ENCODE measurements around the gene ZBTB7C. TPM values are rescaled to one million over a fixed set of nuclear protein-coding genes. Genes with fewer than 3 reads are reported as not detected.

Gene ZBTB7C
- polyA plus RNA-seq, 1 of the 3 experiments (the other 2 are of a cell fraction), result 0.05 TPM

GRCh38 chr18:48023334-48024008, 385.7 kb downstream of the ZBTB7C start (continued):
- TF ChIP-seq REST (IDR thresholded peaks at IDR 0.05; ENCODE audit: low read depth, low read length), result 0 out of 2 replicates have a peak, but pooled peaks have one; percentile 18
- peak; percentile 84; the same call in 1 of the 2 replicates for TF ChIP-seq MXI1 (IDR thresholded peaks at IDR 0.05; ENCODE audit: low read depth, low read length)

DNA sequence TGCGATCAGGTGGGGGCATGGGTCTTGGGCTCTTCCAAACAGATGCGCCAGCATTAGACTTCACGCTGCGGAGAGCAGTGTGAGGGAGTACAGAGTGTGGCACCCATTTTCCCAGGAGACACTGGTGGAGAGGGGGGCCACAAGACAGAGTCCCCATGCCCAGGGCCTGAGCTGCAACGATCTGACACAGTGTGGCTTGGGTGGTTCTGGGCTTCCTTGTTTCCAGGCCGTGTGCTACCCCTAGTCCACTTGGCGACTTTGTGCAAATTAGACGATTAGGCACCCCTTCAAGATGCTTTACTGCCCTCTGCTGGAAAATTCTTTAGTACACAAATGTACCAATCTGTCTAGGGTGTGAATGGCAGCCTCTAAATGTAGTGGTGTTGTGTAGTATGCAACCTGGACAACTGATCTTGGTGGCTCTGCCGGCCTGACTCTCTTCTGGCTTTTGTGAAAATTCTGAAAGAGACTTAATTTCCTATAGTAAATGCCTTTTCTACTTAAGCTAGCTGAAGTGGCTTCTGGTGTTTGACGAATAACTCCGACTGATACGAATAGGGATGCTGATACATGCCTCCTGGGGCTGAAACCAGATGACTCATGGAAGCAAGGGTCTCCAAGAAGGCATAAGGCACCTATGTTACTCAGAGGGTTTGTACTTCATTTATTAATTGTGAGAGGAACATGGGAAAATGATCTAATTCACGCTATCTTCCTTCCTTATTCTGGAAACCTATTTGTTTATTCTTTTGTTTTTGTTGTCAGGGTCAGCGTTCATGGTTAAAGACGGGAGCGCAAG, 386.5 kb downstream of the ZBTB7C start:
- POLR2A ChIA-PET, result no interaction called here
- Histone ChIP-seq H3K4me2 (peak overlapping the region; percentile 53), H2AFZ (ENCODE audit: low read depth) (no peak overlapping the region), H4K20me1 (ENCODE audit: insufficient read depth) (no peaks in the 10 kb centered on the region), H3K27me3 (ENCODE audit: insufficient read depth) (peaks cover 22% of the 10 kb centered on the region), H3K9me2 (no peaks in the 10 kb centered on the region), H3K4me3 (ENCODE audit: low read depth in 2 of 2, low read length in 1 of 2) (no peak overlapping the region), H3K4me1 (ENCODE audit: control insufficient read depth in 1 of 2, insufficient read depth in 2 of 2, low read depth in 1 of 2, low read length in 1 of 2) (peaks cover 5 to 33% of the 10 kb centered on the region in 2 experiments; a peak in 3 of 4 replicates), H3K79me2 (ENCODE audit: insufficient read depth) (no peaks in the 10 kb centered on the region), H3K9me3 (no peaks in the 10 kb centered on the region), H3K36me3 (replicated peaks in 1 of 2; ENCODE audit: control insufficient read depth in 1 of 2, insufficient read depth in 2 of 2, low read length in 1 of 2) (no peaks in the 10 kb centered on the region), H3F3A (replicated peaks; ENCODE audit: insufficient read depth) (peaks cover 10% of the 10 kb centered on the region), H3K27ac (ENCODE audit: low read depth in 2 of 2, low read length in 1 of 2) (peak overlapping the region; percentile 45 to 97), H3K9ac (no peak overlapping the region)
- CTCF ChIA-PET, result interaction anchor here (0.6 to 20.7 kb wide), 13 partner anchors 8 to 439 kb away, joined by 3 to 333 read pairs (median 3); no protein-coding TSS in a partner anchor
- peak; percentile 56 for TF ChIP-seq SMC3 (IDR thresholded peaks at IDR 0.05; ENCODE audit: low read depth, low read length)
- no peak for TF ChIP-seq FOSL2 (IDR thresholded peaks at IDR 0.05; ENCODE audit: borderline replicate concordance, low read depth)
- peak; percentile 77 for TF ChIP-seq RAD21 (IDR thresholded peaks at IDR 0.05; ENCODE audit: low read length)
- TF ChIP-seq POLR2AphosphoS5 (IDR thresholded peaks at IDR 0.05; ENCODE audit: low read depth, low read length), result no peak
- TF ChIP-seq, protein P1, sequence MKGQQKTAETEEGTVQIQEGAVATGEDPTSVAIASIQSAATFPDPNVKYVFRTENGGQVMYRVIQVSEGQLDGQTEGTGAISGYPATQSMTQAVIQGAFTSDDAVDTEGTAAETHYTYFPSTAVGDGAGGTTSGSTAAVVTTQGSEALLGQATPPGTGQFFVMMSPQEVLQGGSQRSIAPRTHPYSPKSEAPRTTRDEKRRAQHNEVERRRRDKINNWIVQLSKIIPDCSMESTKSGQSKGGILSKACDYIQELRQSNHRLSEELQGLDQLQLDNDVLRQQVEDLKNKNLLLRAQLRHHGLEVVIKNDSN (IDR thresholded peaks at IDR 0.05; ENCODE audit: borderline replicate concordance, low read depth), result no peak
- TF ChIP-seq FOXM1 (IDR thresholded peaks at IDR 0.05; ENCODE audit: low read depth), result no peak
- TF ChIP-seq, protein P2, sequence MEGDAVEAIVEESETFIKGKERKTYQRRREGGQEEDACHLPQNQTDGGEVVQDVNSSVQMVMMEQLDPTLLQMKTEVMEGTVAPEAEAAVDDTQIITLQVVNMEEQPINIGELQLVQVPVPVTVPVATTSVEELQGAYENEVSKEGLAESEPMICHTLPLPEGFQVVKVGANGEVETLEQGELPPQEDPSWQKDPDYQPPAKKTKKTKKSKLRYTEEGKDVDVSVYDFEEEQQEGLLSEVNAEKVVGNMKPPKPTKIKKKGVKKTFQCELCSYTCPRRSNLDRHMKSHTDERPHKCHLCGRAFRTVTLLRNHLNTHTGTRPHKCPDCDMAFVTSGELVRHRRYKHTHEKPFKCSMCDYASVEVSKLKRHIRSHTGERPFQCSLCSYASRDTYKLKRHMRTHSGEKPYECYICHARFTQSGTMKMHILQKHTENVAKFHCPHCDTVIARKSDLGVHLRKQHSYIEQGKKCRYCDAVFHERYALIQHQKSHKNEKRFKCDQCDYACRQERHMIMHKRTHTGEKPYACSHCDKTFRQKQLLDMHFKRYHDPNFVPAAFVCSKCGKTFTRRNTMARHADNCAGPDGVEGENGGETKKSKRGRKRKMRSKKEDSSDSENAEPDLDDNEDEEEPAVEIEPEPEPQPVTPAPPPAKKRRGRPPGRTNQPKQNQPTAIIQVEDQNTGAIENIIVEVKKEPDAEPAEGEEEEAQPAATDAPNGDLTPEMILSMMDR (IDR thresholded peaks at IDR 0.05), result peak; percentile 60
- peak; percentile 58 for DNase-seq
- WGBS (ENCODE audit: low lambda C conversion rate), result 75% methylated on average over 16 of the region's 16 CpGs

Measured in SK-N-SH (cell line).